ENCODE results near the gene PARD3B.

DNA sequence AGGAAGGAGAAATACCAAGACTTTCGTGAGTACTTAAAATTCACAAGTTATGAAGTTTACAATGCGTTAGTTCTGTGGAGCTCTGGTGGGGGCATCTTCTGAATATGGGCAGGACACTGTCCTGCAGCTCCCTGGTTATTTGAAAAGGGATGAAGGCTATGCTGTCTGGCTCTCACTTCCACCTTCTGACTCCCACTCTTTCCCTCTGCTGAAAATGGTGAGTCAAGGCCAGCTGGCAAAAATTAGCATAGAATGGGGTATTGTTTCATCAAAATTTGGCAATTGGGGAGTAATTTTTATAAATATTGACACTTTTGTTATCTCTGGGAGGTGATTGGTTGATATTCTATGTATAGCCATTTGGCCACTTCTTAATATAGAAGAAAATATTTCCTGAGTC lies 177.4 kb downstream of the PARD3B start:
- TF ChIP-seq, protein P1, sequence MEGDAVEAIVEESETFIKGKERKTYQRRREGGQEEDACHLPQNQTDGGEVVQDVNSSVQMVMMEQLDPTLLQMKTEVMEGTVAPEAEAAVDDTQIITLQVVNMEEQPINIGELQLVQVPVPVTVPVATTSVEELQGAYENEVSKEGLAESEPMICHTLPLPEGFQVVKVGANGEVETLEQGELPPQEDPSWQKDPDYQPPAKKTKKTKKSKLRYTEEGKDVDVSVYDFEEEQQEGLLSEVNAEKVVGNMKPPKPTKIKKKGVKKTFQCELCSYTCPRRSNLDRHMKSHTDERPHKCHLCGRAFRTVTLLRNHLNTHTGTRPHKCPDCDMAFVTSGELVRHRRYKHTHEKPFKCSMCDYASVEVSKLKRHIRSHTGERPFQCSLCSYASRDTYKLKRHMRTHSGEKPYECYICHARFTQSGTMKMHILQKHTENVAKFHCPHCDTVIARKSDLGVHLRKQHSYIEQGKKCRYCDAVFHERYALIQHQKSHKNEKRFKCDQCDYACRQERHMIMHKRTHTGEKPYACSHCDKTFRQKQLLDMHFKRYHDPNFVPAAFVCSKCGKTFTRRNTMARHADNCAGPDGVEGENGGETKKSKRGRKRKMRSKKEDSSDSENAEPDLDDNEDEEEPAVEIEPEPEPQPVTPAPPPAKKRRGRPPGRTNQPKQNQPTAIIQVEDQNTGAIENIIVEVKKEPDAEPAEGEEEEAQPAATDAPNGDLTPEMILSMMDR (conservative IDR thresholded peaks at IDR 0.05 in 1 of 2, IDR thresholded peaks at IDR 0.05 in 1 of 2; ENCODE audit: low read depth in 1 of 2, low read length in 2 of 2) = no peak
- no peak for TF ChIP-seq EZH2 (IDR thresholded peaks at IDR 0.05; ENCODE audit: low read length, missing control alignments)

All from fibroblast of lung (primary cell).